Measurements from ENCODE around the gene P4HTM. TPM values are rescaled to one million over a fixed set of nuclear protein-coding genes. Genes with fewer than 3 reads are reported as not detected.

The P4HTM gene
- total and polyA plus RNA-seq, 2 of the 8 experiments (the other 6 are each of a cell fraction or from before 2014, with no cell fraction given): 19.1 to 25.4 TPM

DNA sequence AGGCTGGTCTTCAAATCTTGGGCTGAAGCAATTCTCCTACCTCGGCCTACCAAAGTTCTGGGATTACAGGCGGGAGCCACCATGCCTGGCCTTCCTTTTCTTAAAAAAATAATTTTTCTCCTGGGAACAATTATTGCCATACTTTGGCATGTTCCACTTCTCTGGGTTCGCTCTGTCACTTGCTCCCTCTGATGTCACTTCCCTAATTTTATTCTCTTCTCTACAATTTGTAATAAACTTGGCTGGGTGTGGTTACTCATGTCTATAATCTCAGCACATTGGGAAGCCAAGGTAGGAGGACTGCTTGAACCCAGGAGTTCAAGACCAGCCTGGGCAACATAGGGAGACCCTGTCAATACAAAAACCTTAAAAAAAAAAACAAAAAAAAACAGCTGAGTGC lies 45.2 kb downstream of the P4HTM start:
- ChIA-PET CTCF (ENCODE audit: partially characterized antibody) (no interaction called here), POLR2A (ENCODE audit: partially characterized antibody) (interaction anchor here (0.6 to 5.5 kb wide), 3 partner anchors 13 to 408 kb away, joined by 3 to 41 read pairs (median 3); partner anchors contain the start of gene NDUFAF3)
- Histone ChIP-seq H2BK15ac (ENCODE audit: low read length) (no peak overlapping the region), H3K27ac (ENCODE audit: low read depth, low read length) (no peak overlapping the region), H3K4me2 (ENCODE audit: insufficient read depth in 1 of 2, low read depth in 2 of 2, low read length in 2 of 2) (no peak overlapping the region), H4K5ac (ENCODE audit: insufficient read length, low read depth, low read length) (no peak overlapping the region), H3K4me1 (replicated peaks in 1 of 4; ENCODE audit: control insufficient read depth in 3 of 4, insufficient read depth in 4 of 4, low read length in 3 of 4) (no peaks in the 10 kb centered on the region), H3K23me2 (ENCODE audit: low read depth, low read length) (no peaks in the 10 kb centered on the region), H3K79me1 (ENCODE audit: low read depth, low read length) (peaks cover 2% of the 10 kb centered on the region; the same call in 1 of the 2 replicates), H3K14ac (ENCODE audit: insufficient read length) (no peak overlapping the region), H3K79me2 (ENCODE audit: control insufficient read depth in 1 of 2, insufficient read depth in 2 of 2, low read length in 2 of 2) (no peaks in the 10 kb centered on the region), H3K27me3 (replicated peaks in 1 of 4; ENCODE audit: control insufficient read depth in 3 of 4, extremely low read depth in 1 of 4, insufficient read depth in 3 of 4, low read length in 3 of 4) (no peaks in the 10 kb centered on the region), H4K20me1 (replicated peaks in 1 of 2; ENCODE audit: control insufficient read depth in 1 of 2, insufficient read depth in 2 of 2, low read length in 2 of 2) (peaks cover 7 to 9% of the 10 kb centered on the region in 2 experiments), H3K4ac (replicated peaks; ENCODE audit: insufficient read length, low read depth, low read length) (no peak overlapping the region), H4K8ac (ENCODE audit: extremely low read depth, insufficient read depth, low read length) (no peak overlapping the region), H2AFZ (ENCODE audit: low read length) (no peak overlapping the region), H4K91ac (replicated peaks; ENCODE audit: insufficient read length, low read length) (no peak overlapping the region), H3K36me3 (ENCODE audit: control insufficient read depth in 2 of 4, insufficient read depth in 4 of 4, low read length in 3 of 4) (peaks cover 20 to 49% (median 36%) of the 10 kb centered on the region in 4 experiments), H2BK12ac (ENCODE audit: low read depth, low read length) (no peak overlapping the region), H3K9ac (replicated peaks in 1 of 4; ENCODE audit: extremely low read depth in 1 of 4, low read depth in 3 of 4, low read length in 3 of 4) (no peak overlapping the region), H3K4me3 (ENCODE audit: extremely low read depth in 1 of 4, insufficient read depth in 2 of 4, low read depth in 3 of 4, low read length in 4 of 4) (no peak overlapping the region), H2BK20ac (ENCODE audit: low read length) (no peak overlapping the region), H3K18ac (ENCODE audit: extremely low read depth, low read length) (no peak overlapping the region), H3K9me3 (ENCODE audit: insufficient read depth in 2 of 2, low read depth in 1 of 2, low read length in 1 of 2) (no peaks in the 10 kb centered on the region), H2BK120ac (replicated peaks; ENCODE audit: low read depth, low read length) (no peak overlapping the region), H3K56ac (replicated peaks; ENCODE audit: insufficient read length, low read depth, low read length) (no peak overlapping the region), H3K23ac (ENCODE audit: insufficient read length) (no peak overlapping the region), H2AK5ac (ENCODE audit: low read depth, low read length) (no peak overlapping the region), H2BK5ac (ENCODE audit: low read depth, low read length) (no peak overlapping the region)
- DNase-seq (ENCODE audit: low read depth in 1 of 2, low spot score in 2 of 2) (no peak), FAIRE-seq (no peak)
- 89% methylated on average over 3 of the region's 3 CpGs; no CpG with 5 or more reads in 1 of the 2 experiments for WGBS, 2 experiments (ENCODE audit: extremely low coverage in 1 of 2, insufficient coverage in 1 of 2, insufficient read length in 1 of 2, insufficient replicate concordance in 2 of 2, low coverage in 1 of 2, low lambda C conversion rate in 2 of 2, missing lambda C conversion rate in 1 of 2)
- TF ChIP-seq, protein P1, sequence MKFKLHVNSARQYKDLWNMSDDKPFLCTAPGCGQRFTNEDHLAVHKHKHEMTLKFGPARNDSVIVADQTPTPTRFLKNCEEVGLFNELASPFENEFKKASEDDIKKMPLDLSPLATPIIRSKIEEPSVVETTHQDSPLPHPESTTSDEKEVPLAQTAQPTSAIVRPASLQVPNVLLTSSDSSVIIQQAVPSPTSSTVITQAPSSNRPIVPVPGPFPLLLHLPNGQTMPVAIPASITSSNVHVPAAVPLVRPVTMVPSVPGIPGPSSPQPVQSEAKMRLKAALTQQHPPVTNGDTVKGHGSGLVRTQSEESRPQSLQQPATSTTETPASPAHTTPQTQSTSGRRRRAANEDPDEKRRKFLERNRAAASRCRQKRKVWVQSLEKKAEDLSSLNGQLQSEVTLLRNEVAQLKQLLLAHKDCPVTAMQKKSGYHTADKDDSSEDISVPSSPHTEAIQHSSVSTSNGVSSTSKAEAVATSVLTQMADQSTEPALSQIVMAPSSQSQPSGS (IDR thresholded peaks at IDR 0.05; ENCODE audit: low read length): no peak
- TF ChIP-seq JUN (IDR thresholded peaks at IDR 0.05; ENCODE audit: low read depth, low read length): no peak
- TF ChIP-seq, protein P2, sequence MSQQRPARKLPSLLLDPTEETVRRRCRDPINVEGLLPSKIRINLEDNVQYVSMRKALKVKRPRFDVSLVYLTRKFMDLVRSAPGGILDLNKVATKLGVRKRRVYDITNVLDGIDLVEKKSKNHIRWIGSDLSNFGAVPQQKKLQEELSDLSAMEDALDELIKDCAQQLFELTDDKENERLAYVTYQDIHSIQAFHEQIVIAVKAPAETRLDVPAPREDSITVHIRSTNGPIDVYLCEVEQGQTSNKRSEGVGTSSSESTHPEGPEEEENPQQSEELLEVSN (IDR thresholded peaks at IDR 0.05): no peak
- TF ChIP-seq TCF12 (IDR thresholded peaks at IDR 0.05; ENCODE audit: low read depth, low read length): no peak
- no peak for TF ChIP-seq RXRA (IDR thresholded peaks at IDR 0.05; ENCODE audit: insufficient read depth, low read depth, low read length)
- no peak for TF ChIP-seq PHF8 (conservative IDR thresholded peaks at IDR 0.05; ENCODE audit: low read depth, low read length)
- no peak for TF ChIP-seq MAFK (IDR thresholded peaks at IDR 0.05; ENCODE audit: low read depth, low read length)
- TF ChIP-seq CEBPB (IDR thresholded peaks at IDR 0.05; ENCODE audit: low read depth, low read length): no peak
- TF ChIP-seq, protein P3, sequence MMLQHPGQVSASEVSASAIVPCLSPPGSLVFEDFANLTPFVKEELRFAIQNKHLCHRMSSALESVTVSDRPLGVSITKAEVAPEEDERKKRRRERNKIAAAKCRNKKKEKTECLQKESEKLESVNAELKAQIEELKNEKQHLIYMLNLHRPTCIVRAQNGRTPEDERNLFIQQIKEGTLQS (IDR thresholded peaks at IDR 0.05; ENCODE audit: insufficient read depth, low read depth, low read length): no peak
- no peak for TF ChIP-seq RFX5 (IDR thresholded peaks at IDR 0.05; ENCODE audit: borderline replicate concordance, low read depth, low read length)
- no peak for TF ChIP-seq SIX5 (IDR thresholded peaks at IDR 0.05; ENCODE audit: low read depth, low read length)
- TF ChIP-seq BACH1 (IDR thresholded peaks at IDR 0.05; ENCODE audit: low read length): no peak

Data from H1 (cell line).